Measurements from ENCODE around the gene COG5.

- TF ChIP-seq ELF4 (IDR thresholded peaks at IDR 0.05) (no peak), ZNF384 (IDR thresholded peaks at IDR 0.05) (no peak), LEF1 (IDR thresholded peaks at IDR 0.05; ENCODE audit: borderline replicate concordance) (no peak), FOXK2 (IDR thresholded peaks at IDR 0.05) (no peak), FOXA1 (IDR thresholded peaks at IDR 0.05) (no peak), FOXM1 (IDR thresholded peaks at IDR 0.05; ENCODE audit: borderline replicate concordance) (no peak)
Measured at GRCh38 chr7:107196834-107197610, 366.7 kb downstream of the COG5 start.

All from HEK293T (cell line).